Measurements from ENCODE around the gene SLC44A5. TPM values are rescaled to one million over a fixed set of nuclear protein-coding genes. Genes with fewer than 3 reads are reported as not detected.

Gene SLC44A5
- total and polyA plus RNA-seq, 2 experiments from 2014 or later = 3.3 to 11.7 TPM

DNA sequence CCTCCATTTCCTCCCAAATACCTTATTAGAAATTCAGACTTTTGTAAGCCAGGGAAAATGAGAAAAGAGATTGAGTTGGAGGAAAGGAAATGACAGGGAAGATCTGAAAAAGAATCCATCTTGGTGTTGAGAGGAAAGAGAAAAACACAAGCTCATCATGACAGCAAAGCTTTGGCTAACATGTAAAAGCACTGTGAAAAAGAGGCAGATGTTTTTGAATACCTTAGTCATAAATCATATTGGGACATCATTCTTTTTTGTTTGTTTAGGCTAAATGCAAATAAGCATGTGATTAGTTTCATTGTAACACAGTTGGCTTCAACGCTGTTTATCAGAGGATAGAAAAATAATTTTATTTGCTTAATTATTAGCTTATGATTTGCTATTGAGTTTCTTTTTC lies 412.2 kb downstream of the SLC44A5 start (continued):
- TF ChIP-seq, protein P1, sequence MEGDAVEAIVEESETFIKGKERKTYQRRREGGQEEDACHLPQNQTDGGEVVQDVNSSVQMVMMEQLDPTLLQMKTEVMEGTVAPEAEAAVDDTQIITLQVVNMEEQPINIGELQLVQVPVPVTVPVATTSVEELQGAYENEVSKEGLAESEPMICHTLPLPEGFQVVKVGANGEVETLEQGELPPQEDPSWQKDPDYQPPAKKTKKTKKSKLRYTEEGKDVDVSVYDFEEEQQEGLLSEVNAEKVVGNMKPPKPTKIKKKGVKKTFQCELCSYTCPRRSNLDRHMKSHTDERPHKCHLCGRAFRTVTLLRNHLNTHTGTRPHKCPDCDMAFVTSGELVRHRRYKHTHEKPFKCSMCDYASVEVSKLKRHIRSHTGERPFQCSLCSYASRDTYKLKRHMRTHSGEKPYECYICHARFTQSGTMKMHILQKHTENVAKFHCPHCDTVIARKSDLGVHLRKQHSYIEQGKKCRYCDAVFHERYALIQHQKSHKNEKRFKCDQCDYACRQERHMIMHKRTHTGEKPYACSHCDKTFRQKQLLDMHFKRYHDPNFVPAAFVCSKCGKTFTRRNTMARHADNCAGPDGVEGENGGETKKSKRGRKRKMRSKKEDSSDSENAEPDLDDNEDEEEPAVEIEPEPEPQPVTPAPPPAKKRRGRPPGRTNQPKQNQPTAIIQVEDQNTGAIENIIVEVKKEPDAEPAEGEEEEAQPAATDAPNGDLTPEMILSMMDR (conservative IDR thresholded peaks at IDR 0.05; ENCODE audit: low read depth in 2 of 2) = no peak
- TF ChIP-seq CREB1 (CRISPR knock-in tag; IDR thresholded peaks at IDR 0.05; ENCODE audit: low read depth) (no peak), ZNF331 (CRISPR knock-in tag; IDR thresholded peaks at IDR 0.05; ENCODE audit: low read depth) (no peak), EZH2phosphoT487 (IDR thresholded peaks at IDR 0.05; ENCODE audit: unreplicated experiment) (no peak)

DNA sequence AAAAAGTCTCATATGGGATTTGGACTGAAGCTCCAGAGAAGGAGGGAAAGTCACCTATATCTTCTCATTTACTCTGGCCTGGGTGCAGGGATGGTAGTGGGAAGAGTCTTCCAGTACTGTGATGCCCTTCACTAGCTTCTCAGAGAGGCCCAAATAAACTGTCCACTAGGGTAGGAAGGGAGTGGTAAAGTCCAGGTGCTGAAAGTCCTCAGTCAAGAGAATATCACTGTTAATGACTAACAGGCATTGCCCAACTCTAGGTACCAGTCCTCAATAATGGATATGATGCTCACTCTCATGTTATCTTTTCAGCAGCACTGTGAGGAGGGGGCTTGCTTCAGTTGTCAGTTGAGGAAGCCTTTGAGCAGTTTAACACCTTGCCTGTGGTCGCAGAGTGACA lies 412.8 kb downstream of the SLC44A5 start:
- Mint-ChIP-seq H3K4me1 (peaks cover 7% of the 10 kb centered on the region), H3K9me3 (no peaks in the 10 kb centered on the region), H3K27me3 (ENCODE audit: insufficient read depth, low read depth, poor library complexity) (peaks cover 1% of the 10 kb centered on the region), H3K36me3 (ENCODE audit: low read depth) (no peaks in the 10 kb centered on the region), H3K4me3 (no peak overlapping the region), H3K27ac (no peak overlapping the region)
- no peak overlapping the region for H2AFZ ChIP-seq
- H4K20me1 ChIP-seq (replicated peaks; ENCODE audit: insufficient read depth) = no peaks in the 10 kb centered on the region
- no peaks in the 10 kb centered on the region for H3K36me3 ChIP-seq (ENCODE audit: insufficient read depth)
- ATAC-seq (no peak), DNase-seq (ENCODE audit: low spot score) (no peak)
- H3K27me3 ChIP-seq (ENCODE audit: insufficient read depth) = no peaks in the 10 kb centered on the region
- no peaks in the 10 kb centered on the region for H3F3A ChIP-seq (replicated peaks; ENCODE audit: low read depth)
- no peak overlapping the region for H3K4me2 ChIP-seq
- no peak overlapping the region for H3K4me3 ChIP-seq
- no peak overlapping the region for H3K27ac ChIP-seq (ENCODE audit: low read depth)
- no peaks in the 10 kb centered on the region for H3K9me2 ChIP-seq (ENCODE audit: insufficient read depth)
- no peaks in the 10 kb centered on the region for H3K79me2 ChIP-seq (replicated peaks; ENCODE audit: insufficient read depth)
- peaks cover 5% of the 10 kb centered on the region; the same call in 1 of the 2 replicates for H3K4me1 ChIP-seq (ENCODE audit: insufficient read depth)
- TF ChIP-seq ZNF114 (CRISPR knock-in tag; IDR thresholded peaks at IDR 0.05) = no peak
- TF ChIP-seq ZNF331 (CRISPR knock-in tag; IDR thresholded peaks at IDR 0.05; ENCODE audit: low read depth) = no peak
- TF ChIP-seq STAT1 (IDR thresholded peaks at IDR 0.05; ENCODE audit: unreplicated experiment) = no peak
- TF ChIP-seq EZH2 (IDR thresholded peaks at IDR 0.05; ENCODE audit: low read depth, unreplicated experiment) = no peak
- TF ChIP-seq NANOG (IDR thresholded peaks at IDR 0.05; ENCODE audit: borderline replicate concordance) = no peak
- TF ChIP-seq CREB1 (CRISPR knock-in tag; IDR thresholded peaks at IDR 0.05; ENCODE audit: low read depth) = no peak
- TF ChIP-seq, protein P2, sequence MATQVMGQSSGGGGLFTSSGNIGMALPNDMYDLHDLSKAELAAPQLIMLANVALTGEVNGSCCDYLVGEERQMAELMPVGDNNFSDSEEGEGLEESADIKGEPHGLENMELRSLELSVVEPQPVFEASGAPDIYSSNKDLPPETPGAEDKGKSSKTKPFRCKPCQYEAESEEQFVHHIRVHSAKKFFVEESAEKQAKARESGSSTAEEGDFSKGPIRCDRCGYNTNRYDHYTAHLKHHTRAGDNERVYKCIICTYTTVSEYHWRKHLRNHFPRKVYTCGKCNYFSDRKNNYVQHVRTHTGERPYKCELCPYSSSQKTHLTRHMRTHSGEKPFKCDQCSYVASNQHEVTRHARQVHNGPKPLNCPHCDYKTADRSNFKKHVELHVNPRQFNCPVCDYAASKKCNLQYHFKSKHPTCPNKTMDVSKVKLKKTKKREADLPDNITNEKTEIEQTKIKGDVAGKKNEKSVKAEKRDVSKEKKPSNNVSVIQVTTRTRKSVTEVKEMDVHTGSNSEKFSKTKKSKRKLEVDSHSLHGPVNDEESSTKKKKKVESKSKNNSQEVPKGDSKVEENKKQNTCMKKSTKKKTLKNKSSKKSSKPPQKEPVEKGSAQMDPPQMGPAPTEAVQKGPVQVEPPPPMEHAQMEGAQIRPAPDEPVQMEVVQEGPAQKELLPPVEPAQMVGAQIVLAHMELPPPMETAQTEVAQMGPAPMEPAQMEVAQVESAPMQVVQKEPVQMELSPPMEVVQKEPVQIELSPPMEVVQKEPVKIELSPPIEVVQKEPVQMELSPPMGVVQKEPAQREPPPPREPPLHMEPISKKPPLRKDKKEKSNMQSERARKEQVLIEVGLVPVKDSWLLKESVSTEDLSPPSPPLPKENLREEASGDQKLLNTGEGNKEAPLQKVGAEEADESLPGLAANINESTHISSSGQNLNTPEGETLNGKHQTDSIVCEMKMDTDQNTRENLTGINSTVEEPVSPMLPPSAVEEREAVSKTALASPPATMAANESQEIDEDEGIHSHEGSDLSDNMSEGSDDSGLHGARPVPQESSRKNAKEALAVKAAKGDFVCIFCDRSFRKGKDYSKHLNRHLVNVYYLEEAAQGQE (IDR thresholded peaks at IDR 0.05; ENCODE audit: unreplicated experiment) = no peak
- no peak for TF ChIP-seq POLR2AphosphoS5 (IDR thresholded peaks at IDR 0.05; ENCODE audit: low read depth)
- TF ChIP-seq, protein P1 (conservative IDR thresholded peaks at IDR 0.05; ENCODE audit: low read depth in 2 of 2) = no peak
